Activated naive CD4-positive, alpha-beta T cell treated with anti-CD3 and anti-CD28 coated beads, Interleukin-2, amount 10 ng/mL, durations not matched to agents 7 days and 5 days (primary cell): Measurements from ENCODE around the gene PFN2.
"Not testable (repeated sequence)": the region's sequence is repeated elsewhere in the genome, so short reads cannot be mapped to it uniquely, and the experiment has no call there.

Source experiments
- CTCF ChIA-PET: fragments of 350-600 bp; sonication (Branson Sonifier 250); formaldehyde crosslinking; loops from one replicate; lab custom pipeline; 2021; ENCODE audit warnings: antibody characterized with exemption; lab: Charles Lee
- DNase-seq: peaks from one replicate; pipeline ENCODE4 v3.0.0-alpha.2; 2020
- H3K27ac Mint-ChIP-seq: one replicate; pipeline ENCODE4 v1.8.0; 2021; ENCODE audit warnings: mild to moderate bottlenecking, moderate library complexity, mixed read lengths
- H3K27me3 Mint-ChIP-seq: one replicate; pipeline ENCODE4 v1.8.0; 2021; ENCODE audit warnings: mild to moderate bottlenecking, mixed read lengths
- H3K36me3 Mint-ChIP-seq: one replicate; pipeline ENCODE4 v1.8.0; 2021; ENCODE audit warnings: mixed read lengths
- H3K4me1 Mint-ChIP-seq: one replicate; pipeline ENCODE4 v1.8.0; 2021; ENCODE audit warnings: mixed read lengths
- H3K4me3 Mint-ChIP-seq: one replicate; pipeline ENCODE4 v1.8.0; 2021; ENCODE audit warnings: mild to moderate bottlenecking, moderate library complexity, mixed read lengths
- H3K9me3 Mint-ChIP-seq: one replicate; pipeline ENCODE4 v1.8.0; 2021; ENCODE audit warnings: mixed read lengths

Gene PFN2, protein sequence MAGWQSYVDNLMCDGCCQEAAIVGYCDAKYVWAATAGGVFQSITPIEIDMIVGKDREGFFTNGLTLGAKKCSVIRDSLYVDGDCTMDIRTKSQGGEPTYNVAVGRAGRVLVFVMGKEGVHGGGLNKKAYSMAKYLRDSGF

DNA sequence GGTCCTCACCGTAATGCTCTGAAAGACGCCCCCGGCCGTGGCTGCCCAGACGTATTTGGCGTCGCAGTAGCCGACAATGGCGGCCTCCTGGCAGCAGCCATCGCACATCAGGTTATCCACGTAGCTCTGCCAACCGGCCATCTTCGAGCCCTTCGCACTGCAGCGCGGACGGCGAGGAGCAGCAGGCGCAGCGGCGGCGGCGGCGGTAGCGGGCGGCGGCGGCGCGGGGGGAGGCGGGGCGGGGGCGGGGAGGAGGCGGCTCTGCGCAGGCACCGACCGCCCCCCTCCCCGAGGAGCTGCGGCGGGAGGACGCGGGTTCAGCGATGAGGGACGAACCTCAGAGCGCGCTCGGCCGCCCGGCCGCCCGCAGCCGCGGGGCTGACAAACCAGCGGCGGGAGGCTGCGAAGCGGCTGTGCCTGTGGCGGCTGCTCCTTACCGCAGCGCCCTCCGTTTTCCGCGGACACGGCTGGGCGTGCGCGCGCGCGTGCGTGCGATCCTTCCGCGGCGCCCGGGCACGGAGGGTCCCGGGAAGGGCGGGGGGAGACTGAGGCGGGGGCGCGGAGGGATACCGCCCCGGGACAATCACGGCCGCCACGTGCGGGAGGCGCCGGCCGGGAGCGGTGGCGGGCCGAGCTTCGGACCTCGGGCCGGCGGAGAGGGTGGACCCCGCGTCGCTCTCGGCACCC, at the start of gene PFN2:
PFN2 (minus strand) TSS at position 180 of the 687 bp plus-strand sequence; CDS start at position 141, 39 bp downstream.
- Mint-ChIP-seq H3K36me3 (no peaks in the 10 kb centered on the region), H3K9me3 (no peaks in the 10 kb centered on the region), H3K4me1 (peaks cover 14% of the 10 kb centered on the region), H3K27me3 (peaks cover 43% of the 10 kb centered on the region), H3K27ac (peak within 1 kb of the TSS; percentile 64), H3K4me3 (peak within 1 kb of the TSS; percentile 88)
- peak; percentile 62 for DNase-seq
- CTCF ChIA-PET: interaction anchor here (1.0 to 1.2 kb wide), 2 partner anchors 213 to 249 kb away, joined by 3 read pairs; no protein-coding TSS in a partner anchor

- DNase-seq: no peak
- Mint-ChIP-seq H3K27me3 (peaks cover 5% of the 10 kb centered on the region), H3K9me3 (no peaks in the 10 kb centered on the region), H3K27ac (no peak overlapping the region), H3K4me3 (no peak overlapping the region), H3K36me3 (no peaks in the 10 kb centered on the region), H3K4me1 (no peaks in the 10 kb centered on the region)
- CTCF ChIA-PET: no interaction called here
These were observed 45.2 kb upstream of the PFN2 start for GRCh38 chr3:150015901-150016300.

GRCh38 chr3:150014782-150015181, 44.1 kb upstream of the PFN2 start:
- CTCF ChIA-PET: no interaction called here
- no peak overlapping the region for H3K27ac Mint-ChIP-seq
- H3K4me1 Mint-ChIP-seq: no peaks in the 10 kb centered on the region
- no peak overlapping the region for H3K4me3 Mint-ChIP-seq
- peaks cover 5% of the 10 kb centered on the region for H3K27me3 Mint-ChIP-seq
- H3K9me3 Mint-ChIP-seq: no peaks in the 10 kb centered on the region
- H3K36me3 Mint-ChIP-seq: no peaks in the 10 kb centered on the region
- DNase-seq: no peak

DNA sequence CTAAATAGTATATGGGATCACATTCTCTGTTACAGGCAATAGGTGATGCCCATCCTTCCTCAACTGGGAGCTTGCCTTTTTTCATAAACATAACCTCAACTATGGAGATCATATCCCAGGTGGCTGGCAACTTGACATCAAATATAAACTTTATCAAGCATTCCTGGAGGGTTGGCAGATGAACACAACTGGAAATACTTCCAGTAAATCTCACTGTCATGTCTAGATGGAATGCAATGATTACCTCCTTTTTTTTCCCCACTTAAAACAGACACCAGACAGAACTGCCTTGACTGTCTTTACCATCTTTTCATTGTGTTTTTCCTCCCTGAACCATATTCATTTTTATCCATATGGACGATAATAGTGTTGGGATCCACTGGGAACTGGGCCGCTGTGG, 43.1 kb upstream of the PFN2 start:
- DNase-seq: no peak
- Mint-ChIP-seq H3K9me3 (no peaks in the 10 kb centered on the region), H3K36me3 (no peaks in the 10 kb centered on the region), H3K27me3 (peaks cover 5% of the 10 kb centered on the region), H3K27ac (no peak overlapping the region), H3K4me3 (no peak overlapping the region), H3K4me1 (no peaks in the 10 kb centered on the region)
- CTCF ChIA-PET: no interaction called here

DNA sequence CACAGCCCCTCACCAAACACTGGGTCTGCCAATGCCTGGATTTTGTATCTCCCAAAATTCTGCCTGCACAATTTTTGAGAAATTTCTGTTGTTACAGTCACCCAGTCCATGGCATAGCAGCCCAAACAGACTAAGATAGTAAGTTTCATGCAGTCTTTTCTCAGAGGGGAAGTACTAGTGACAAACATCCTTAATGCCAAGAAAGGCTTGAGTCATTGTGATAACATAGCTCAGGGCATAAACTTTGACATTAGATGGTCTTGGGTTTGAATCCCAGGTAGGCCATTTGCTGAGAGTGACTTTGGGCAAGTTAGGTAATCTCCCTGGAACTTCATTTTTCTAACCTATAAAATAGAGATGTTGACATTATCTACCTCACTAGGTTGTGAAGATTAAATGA, 36.1 kb upstream of the PFN2 start:
- no peaks in the 10 kb centered on the region for H3K36me3 Mint-ChIP-seq
- H3K4me1 Mint-ChIP-seq: no peaks in the 10 kb centered on the region
- no peaks in the 10 kb centered on the region for H3K27me3 Mint-ChIP-seq
- no peaks in the 10 kb centered on the region for H3K9me3 Mint-ChIP-seq
- CTCF ChIA-PET: no interaction called here
- DNase-seq: no peak
- no peak overlapping the region for H3K4me3 Mint-ChIP-seq
- no peak overlapping the region for H3K27ac Mint-ChIP-seq

DNA sequence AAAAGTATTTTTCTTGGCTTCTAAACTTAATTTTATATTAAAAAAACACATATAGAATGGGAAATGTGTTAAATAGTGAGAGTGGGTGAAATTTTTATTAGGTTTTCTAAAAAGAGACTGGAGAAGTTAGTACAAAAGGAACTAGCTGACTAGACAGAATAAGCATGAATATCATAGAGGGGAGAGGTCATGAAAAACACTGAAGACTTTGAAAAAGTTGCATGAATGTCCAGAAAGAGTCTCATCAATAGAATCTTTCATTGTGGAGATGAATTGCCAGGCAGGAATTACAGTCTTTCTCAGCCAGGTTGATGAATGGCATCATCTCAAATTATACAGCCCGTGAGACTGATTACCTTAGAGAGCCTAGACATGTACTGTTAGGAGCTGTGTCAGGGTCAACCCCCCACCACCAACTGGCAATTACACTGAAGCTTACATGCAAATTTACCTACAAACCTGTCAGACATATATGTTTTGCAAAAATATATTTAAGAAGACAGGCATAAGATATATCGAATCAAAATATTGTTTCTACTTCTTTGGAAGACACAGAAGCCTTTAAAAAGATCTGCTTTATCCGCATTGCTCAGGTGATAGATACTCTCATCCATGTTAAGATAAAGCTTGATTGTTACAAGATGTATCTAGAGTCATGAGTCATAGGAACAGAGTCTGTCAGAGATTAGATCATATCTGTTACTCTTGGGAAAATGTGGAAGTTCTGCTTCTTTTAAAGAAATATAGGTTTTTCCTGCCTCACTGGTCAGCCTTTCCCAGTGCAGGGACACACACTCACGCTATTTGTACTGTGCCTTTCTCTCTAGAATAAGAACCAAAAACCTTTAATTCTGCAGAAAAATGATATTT, 34.8 kb upstream of the PFN2 start:
- Mint-ChIP-seq H3K27ac (no peak overlapping the region), H3K36me3 (no peaks in the 10 kb centered on the region)

DNA sequence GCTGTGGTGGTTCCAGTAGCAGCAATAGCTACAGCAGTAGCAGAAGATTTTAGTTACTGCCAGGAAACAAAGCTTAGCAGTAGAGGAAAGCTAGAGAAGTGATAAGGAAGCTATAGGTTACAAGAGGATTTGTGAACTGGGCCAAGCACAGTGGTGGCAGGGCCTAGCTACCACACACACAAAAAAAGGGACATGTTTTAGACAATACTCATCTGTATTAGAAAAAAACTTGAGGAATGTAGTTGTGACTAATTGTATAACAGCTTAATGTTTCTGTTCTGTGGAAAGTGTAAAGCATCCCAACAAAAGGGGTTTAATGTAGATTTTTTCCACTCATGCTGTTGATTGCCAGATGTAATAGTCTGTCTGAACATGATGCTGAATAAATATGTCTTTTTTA, 29.9 kb upstream of the PFN2 start:
- CTCF ChIA-PET: no interaction called here
- Mint-ChIP-seq H3K27ac (no peak overlapping the region), H3K4me3 (no peak overlapping the region), H3K27me3 (no peaks in the 10 kb centered on the region), H3K4me1 (no peaks in the 10 kb centered on the region), H3K36me3 (no peaks in the 10 kb centered on the region), H3K9me3 (no peaks in the 10 kb centered on the region)
- no peak for DNase-seq

More for the DNA sequence above, 34.8 kb upstream of the PFN2 start:
- Mint-ChIP-seq H3K4me3 (no peak overlapping the region), H3K4me1 (no peaks in the 10 kb centered on the region), H3K9me3 (no peaks in the 10 kb centered on the region), H3K27me3 (no peaks in the 10 kb centered on the region)
- DNase-seq: no peak
- CTCF ChIA-PET: no interaction called here

DNA sequence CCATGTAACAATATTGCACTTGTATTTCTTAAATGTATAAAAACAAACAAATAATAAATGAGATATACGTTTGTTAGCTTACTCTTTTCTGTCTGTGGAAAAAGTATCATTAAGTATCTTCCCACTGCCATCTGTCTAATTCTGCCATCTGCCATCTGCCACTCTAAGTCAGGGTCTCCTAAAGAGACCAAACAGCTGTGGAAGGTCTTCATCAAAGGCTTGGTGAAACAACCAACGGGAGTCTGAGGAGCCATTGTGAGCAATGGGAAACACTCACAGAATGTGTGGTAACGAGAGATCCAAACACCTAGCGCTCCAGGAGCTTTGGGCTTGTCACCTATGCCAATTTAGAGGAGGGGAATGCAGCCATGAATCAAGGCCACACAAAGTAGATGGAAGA, 28.7 kb upstream of the PFN2 start:
- H3K4me3 Mint-ChIP-seq: no peak overlapping the region
- CTCF ChIA-PET: no interaction called here
- H3K9me3 Mint-ChIP-seq: peaks cover 5% of the 10 kb centered on the region
- no peak overlapping the region for H3K27ac Mint-ChIP-seq
- H3K36me3 Mint-ChIP-seq: no peaks in the 10 kb centered on the region
- no peak for DNase-seq
- H3K27me3 Mint-ChIP-seq: no peaks in the 10 kb centered on the region
- no peaks in the 10 kb centered on the region for H3K4me1 Mint-ChIP-seq

- no peaks in the 10 kb centered on the region for H3K36me3 Mint-ChIP-seq
- H3K27me3 Mint-ChIP-seq: no peaks in the 10 kb centered on the region
- DNase-seq: no peak
- CTCF ChIA-PET: no interaction called here
- no peak overlapping the region for H3K4me3 Mint-ChIP-seq
- no peaks in the 10 kb centered on the region for H3K4me1 Mint-ChIP-seq
- H3K9me3 Mint-ChIP-seq: peaks cover 5% of the 10 kb centered on the region
- no peak overlapping the region for H3K27ac Mint-ChIP-seq
These were observed 28.3 kb upstream of the PFN2 start for GRCh38 chr3:149998946-149999345.

- DNase-seq: no peak
- Mint-ChIP-seq H3K27ac (no peak overlapping the region), H3K4me1 (no peaks in the 10 kb centered on the region), H3K27me3 (no peaks in the 10 kb centered on the region), H3K9me3 (peaks cover 9% of the 10 kb centered on the region), H3K4me3 (no peak overlapping the region), H3K36me3 (no peaks in the 10 kb centered on the region)
- CTCF ChIA-PET: no interaction called here
These were observed 21.8 kb upstream of the PFN2 start for GRCh38 chr3:149992416-149993058.

- no peak overlapping the region for H3K27ac Mint-ChIP-seq
- H3K4me3 Mint-ChIP-seq: no peak overlapping the region
- H3K36me3 Mint-ChIP-seq: no peaks in the 10 kb centered on the region
- no peak for DNase-seq
- H3K9me3 Mint-ChIP-seq: peaks cover 9% of the 10 kb centered on the region
- CTCF ChIA-PET: no interaction called here
- H3K27me3 Mint-ChIP-seq: no peaks in the 10 kb centered on the region
- H3K4me1 Mint-ChIP-seq: no peaks in the 10 kb centered on the region
These were observed 19.8 kb upstream of the PFN2 start for GRCh38 chr3:149990423-149990948.

DNA sequence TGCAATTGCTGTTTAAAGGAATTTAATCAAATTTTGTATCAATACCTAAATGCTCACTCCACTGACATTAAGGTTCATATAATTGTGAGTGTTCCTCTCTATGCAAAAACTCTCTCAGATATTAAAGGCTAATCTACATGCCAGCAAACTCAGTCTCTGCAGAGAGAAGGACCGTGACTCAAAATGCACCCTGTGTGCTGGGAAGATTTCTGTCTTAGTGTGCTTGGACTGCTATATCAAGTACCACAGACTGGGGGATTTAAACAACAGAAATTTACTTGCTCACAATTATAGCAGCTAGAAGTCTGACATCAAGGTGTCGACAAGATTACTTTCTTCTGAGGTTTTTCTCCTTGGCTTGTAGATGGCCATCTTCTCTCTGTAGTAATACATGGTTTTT, 18.6 kb upstream of the PFN2 start:
- Mint-ChIP-seq H3K9me3 (peaks cover 4% of the 10 kb centered on the region), H3K27me3 (no peaks in the 10 kb centered on the region), H3K4me3 (no peak overlapping the region), H3K27ac (no peak overlapping the region), H3K36me3 (no peaks in the 10 kb centered on the region), H3K4me1 (no peaks in the 10 kb centered on the region)
- CTCF ChIA-PET: no interaction called here
- no peak for DNase-seq

GRCh38 chr3:149983628-149984027, 12.9 kb upstream of the PFN2 start:
- no peak for DNase-seq
- H3K9me3 Mint-ChIP-seq: no peaks in the 10 kb centered on the region
- no peaks in the 10 kb centered on the region for H3K27me3 Mint-ChIP-seq
- no peak overlapping the region for H3K4me3 Mint-ChIP-seq
- CTCF ChIA-PET: no interaction called here
- no peaks in the 10 kb centered on the region for H3K36me3 Mint-ChIP-seq
- no peaks in the 10 kb centered on the region for H3K4me1 Mint-ChIP-seq
- no peak overlapping the region for H3K27ac Mint-ChIP-seq

GRCh38 chr3:149983053-149983452, 12.4 kb upstream of the PFN2 start:
- DNase-seq: not testable (repeated sequence)

More at GRCh38 chr3:149983053-149983452, 12.4 kb upstream of the PFN2 start:
- H3K4me3 Mint-ChIP-seq, H3K36me3 Mint-ChIP-seq, H3K27me3 Mint-ChIP-seq, H3K9me3 Mint-ChIP-seq, H3K27ac Mint-ChIP-seq, H3K4me1 Mint-ChIP-seq, CTCF ChIA-PET: not testable (repeated sequence)
